Endothelial cell of umbilical vein (primary cell): ENCODE results near the gene EBPL.

ENCODE experiments used
- EZH2 ChIP-seq: IDR thresholded peaks from 2 replicates; pipeline ENCODE4 v1.6.1; 2012; ENCODE audit warnings: borderline replicate concordance, low read depth, mild to moderate bottlenecking, moderate library complexity, low read length, inconsistent platforms; ENCODE audit not compliant: severe bottlenecking
- TF ChIP-seq, protein P1 (sequence below), 2 donors: IDR thresholded peaks; 1 replicate in 1 of 2; 2 replicates in 1 of 2; pipeline ENCODE4 v1.5.1; 2011; ENCODE audit warnings: low read length in 2 of 2, mild to moderate bottlenecking in 2 of 2, moderate library complexity in 2 of 2, control low read depth in 1 of 2, inconsistent platforms in 1 of 2, low read depth in 1 of 2; ENCODE audit not compliant: insufficient read depth in 1 of 2; ENCODE audit errors: extremely low read depth in 1 of 2
- TF ChIP-seq, protein P2 (sequence below): IDR thresholded peaks from 2 replicates; pipeline ENCODE4 v1.6.1; 2011; ENCODE audit not compliant: insufficient read depth, insufficient read length

DNA sequence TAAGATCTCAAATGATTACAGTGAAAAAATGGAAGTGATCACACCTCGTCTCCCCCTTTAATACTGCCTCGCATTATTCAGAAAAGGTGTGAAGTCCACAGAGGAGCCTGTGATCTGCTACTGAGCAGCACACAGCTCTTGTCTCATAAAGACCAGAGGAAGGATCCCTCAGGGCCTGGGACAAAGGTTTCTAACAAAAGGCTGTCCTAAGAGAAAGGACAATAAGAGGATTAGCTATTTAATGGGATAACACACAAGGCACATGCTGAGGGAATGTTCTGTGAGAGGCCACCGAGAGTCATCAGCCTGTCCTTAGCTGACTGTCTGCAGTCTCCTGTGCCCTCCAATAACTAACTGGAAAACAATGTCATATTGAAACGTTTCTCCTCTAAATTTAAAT is 26.7 kb downstream of the EBPL start:
- TF ChIP-seq, protein P1, sequence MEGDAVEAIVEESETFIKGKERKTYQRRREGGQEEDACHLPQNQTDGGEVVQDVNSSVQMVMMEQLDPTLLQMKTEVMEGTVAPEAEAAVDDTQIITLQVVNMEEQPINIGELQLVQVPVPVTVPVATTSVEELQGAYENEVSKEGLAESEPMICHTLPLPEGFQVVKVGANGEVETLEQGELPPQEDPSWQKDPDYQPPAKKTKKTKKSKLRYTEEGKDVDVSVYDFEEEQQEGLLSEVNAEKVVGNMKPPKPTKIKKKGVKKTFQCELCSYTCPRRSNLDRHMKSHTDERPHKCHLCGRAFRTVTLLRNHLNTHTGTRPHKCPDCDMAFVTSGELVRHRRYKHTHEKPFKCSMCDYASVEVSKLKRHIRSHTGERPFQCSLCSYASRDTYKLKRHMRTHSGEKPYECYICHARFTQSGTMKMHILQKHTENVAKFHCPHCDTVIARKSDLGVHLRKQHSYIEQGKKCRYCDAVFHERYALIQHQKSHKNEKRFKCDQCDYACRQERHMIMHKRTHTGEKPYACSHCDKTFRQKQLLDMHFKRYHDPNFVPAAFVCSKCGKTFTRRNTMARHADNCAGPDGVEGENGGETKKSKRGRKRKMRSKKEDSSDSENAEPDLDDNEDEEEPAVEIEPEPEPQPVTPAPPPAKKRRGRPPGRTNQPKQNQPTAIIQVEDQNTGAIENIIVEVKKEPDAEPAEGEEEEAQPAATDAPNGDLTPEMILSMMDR (IDR thresholded peaks at IDR 0.05; ENCODE audit: extremely low read depth in 1 of 2, insufficient read depth in 1 of 2, low read depth in 1 of 2, low read length in 2 of 2): no peak
- TF ChIP-seq EZH2: no peak
- TF ChIP-seq, protein P2, sequence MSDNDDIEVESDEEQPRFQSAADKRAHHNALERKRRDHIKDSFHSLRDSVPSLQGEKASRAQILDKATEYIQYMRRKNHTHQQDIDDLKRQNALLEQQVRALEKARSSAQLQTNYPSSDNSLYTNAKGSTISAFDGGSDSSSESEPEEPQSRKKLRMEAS: no peak
